Body of pancreas (tissue), 4 donors: Measurements from ENCODE around the gene SMCO2.
"Not testable (repeated sequence)": the region's sequence is repeated elsewhere in the genome, so short reads cannot be mapped to it uniquely, and the experiment has no call there.

ENCODE experiments used
- POLR2A ChIP-seq, 3 donors: fragments of 450-650 bp; IDR thresholded peaks; one replicate each; pipeline ENCODE4 v1.6.1; 2016; ENCODE audit warnings: antibody characterized with exemption in 3 of 3, mild to moderate bottlenecking in 2 of 3
- TF ChIP-seq, protein P1 (sequence below), 7 experiments: fragments of 450-650 bp in 4 of 7; fragments of 200-600 bp in 3 of 7; sonication (generic) in 3 of 7; IDR thresholded peaks; one replicate each; pipeline ENCODE4 v1.5.1; 2016 to 2019; ENCODE audit warnings: antibody characterized with exemption in 7 of 7

- TF ChIP-seq, protein P1, sequence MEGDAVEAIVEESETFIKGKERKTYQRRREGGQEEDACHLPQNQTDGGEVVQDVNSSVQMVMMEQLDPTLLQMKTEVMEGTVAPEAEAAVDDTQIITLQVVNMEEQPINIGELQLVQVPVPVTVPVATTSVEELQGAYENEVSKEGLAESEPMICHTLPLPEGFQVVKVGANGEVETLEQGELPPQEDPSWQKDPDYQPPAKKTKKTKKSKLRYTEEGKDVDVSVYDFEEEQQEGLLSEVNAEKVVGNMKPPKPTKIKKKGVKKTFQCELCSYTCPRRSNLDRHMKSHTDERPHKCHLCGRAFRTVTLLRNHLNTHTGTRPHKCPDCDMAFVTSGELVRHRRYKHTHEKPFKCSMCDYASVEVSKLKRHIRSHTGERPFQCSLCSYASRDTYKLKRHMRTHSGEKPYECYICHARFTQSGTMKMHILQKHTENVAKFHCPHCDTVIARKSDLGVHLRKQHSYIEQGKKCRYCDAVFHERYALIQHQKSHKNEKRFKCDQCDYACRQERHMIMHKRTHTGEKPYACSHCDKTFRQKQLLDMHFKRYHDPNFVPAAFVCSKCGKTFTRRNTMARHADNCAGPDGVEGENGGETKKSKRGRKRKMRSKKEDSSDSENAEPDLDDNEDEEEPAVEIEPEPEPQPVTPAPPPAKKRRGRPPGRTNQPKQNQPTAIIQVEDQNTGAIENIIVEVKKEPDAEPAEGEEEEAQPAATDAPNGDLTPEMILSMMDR (IDR thresholded peaks at IDR 0.05): not testable (repeated sequence)
- TF ChIP-seq POLR2A (IDR thresholded peaks at IDR 0.05): not testable (repeated sequence)
These were observed 98.3 kb downstream of the SMCO2 start for GRCh38 chr12:27544858-27545257.
